IMR-90 (cell line): ENCODE data around the gene HIRA. TPM values are rescaled to one million over a fixed set of nuclear protein-coding genes. Genes with fewer than 3 reads are reported as not detected.

Experiments
- ATAC-seq: fragments of 200-7000 bp; cut with Tn5 transposase; 2 replicates; pipeline ENCODE4 v1.9.1; 2020; ENCODE audit warnings: low read depth, mild to moderate bottlenecking, moderate library complexity
- BruUV-seq: library from RNA; stranded (reverse); fragments of 400-500 nt; replicated peaks from 2 replicates; lab custom pipeline; 2021; lab: Mats Ljungman, UMichigan
- CTCF ChIA-PET: fragments of 300-600 bp; formaldehyde crosslinking; extraction: SDS; loops from one replicate; lab custom pipeline; 2021; ENCODE audit warnings: antibody characterized with exemption; lab: Yijun Ruan, JAX
- POLR2A ChIA-PET: fragments of 300-600 bp; sonication (Branson Sonifier 250); formaldehyde crosslinking; loops from one replicate; lab custom pipeline; 2022; ENCODE audit warnings: antibody characterized with exemption; ENCODE audit not compliant: unreplicated experiment; lab: Charles Lee
- DNase-seq: peaks from one replicate; pipeline ENCODE4 v3.0.0; 2013
- H2AFZ ChIP-seq: replicated peaks from 2 replicates; pipeline ENCODE3; 2013; ENCODE audit warnings: low read length, mild to moderate bottlenecking; ENCODE audit not compliant: poor library complexity
- H2AK5ac ChIP-seq: 2 replicates; pipeline ENCODE4 v1.6.1; 2013; ENCODE audit warnings: low read depth, low read length, inconsistent platforms
- H2AK9ac ChIP-seq: replicated peaks from 2 replicates; pipeline ENCODE3; 2013; ENCODE audit warnings: mild to moderate bottlenecking, low read depth, low read length, moderate library complexity; ENCODE audit not compliant: poor library complexity
- H2BK120ac ChIP-seq: 2 replicates; pipeline ENCODE4 v1.6.1; 2013; ENCODE audit warnings: low read depth, low read length, inconsistent platforms
- H2BK15ac ChIP-seq: 3 replicates; pipeline ENCODE4 v1.6.1; 2013; ENCODE audit warnings: low read depth, low read length, inconsistent platforms
- H2BK20ac ChIP-seq: 2 replicates; pipeline ENCODE4 v1.6.1; 2013; ENCODE audit warnings: low read depth, mild to moderate bottlenecking, inconsistent platforms, low read length, moderate library complexity
- H2BK5ac ChIP-seq: 2 replicates; pipeline ENCODE4 v1.6.1; 2013; ENCODE audit warnings: mild to moderate bottlenecking, low read depth, low read length, inconsistent platforms; ENCODE audit not compliant: poor library complexity, severe bottlenecking
- H3K14ac ChIP-seq: replicated peaks from 2 replicates; pipeline ENCODE4 v1.6.1; 2013; ENCODE audit warnings: low read depth, low read length, inconsistent platforms
- H3K18ac ChIP-seq: 2 replicates; pipeline ENCODE4 v1.6.1; 2013; ENCODE audit warnings: low read depth, low read length, control low read depth
- H3K23ac ChIP-seq: 2 replicates; pipeline ENCODE4 v1.6.1; 2013; ENCODE audit warnings: low read depth, low read length, inconsistent platforms
- H3K27ac ChIP-seq: 2 replicates; pipeline ENCODE4 v1.5.1; 2013; ENCODE audit warnings: mild to moderate bottlenecking, control low read depth, low read length; ENCODE audit not compliant: insufficient read depth
- H3K27me3 ChIP-seq: 2 replicates; pipeline ENCODE4 v1.6.1; 2013; ENCODE audit warnings: low read length; ENCODE audit not compliant: control insufficient read depth, insufficient read depth
- H3K36me3 ChIP-seq: 2 replicates; pipeline ENCODE4 v1.6.1; 2013; ENCODE audit warnings: low read length, mixed read lengths; ENCODE audit not compliant: control insufficient read depth, insufficient read depth
- H3K4ac ChIP-seq: 2 replicates; pipeline ENCODE4 v1.6.1; 2013; ENCODE audit warnings: low read depth, low read length, inconsistent platforms
- H3K4me1 ChIP-seq: 2 replicates; pipeline ENCODE4 v1.6.1; 2013; ENCODE audit warnings: low read length, mixed read lengths; ENCODE audit not compliant: control insufficient read depth, insufficient read depth
- H3K4me2 ChIP-seq: 2 replicates; pipeline ENCODE4 v1.6.1; 2013; ENCODE audit warnings: low read depth, mild to moderate bottlenecking, control low read depth, low read length, moderate library complexity
- H3K4me3 ChIP-seq: 2 replicates; pipeline ENCODE4 v1.5.1; 2013; ENCODE audit warnings: low read depth, mild to moderate bottlenecking, control low read depth, low read length, moderate library complexity; ENCODE audit not compliant: insufficient read depth
- H3K56ac ChIP-seq: 2 replicates; pipeline ENCODE4 v1.6.1; 2013; ENCODE audit warnings: low read length, inconsistent platforms; ENCODE audit not compliant: insufficient read depth; ENCODE audit errors: extremely low read depth
- H3K79me1 ChIP-seq, 2 experiments: 2 replicates each; pipeline ENCODE4 v1.6.1; 2013; ENCODE audit warnings: low read length in 2 of 2, inconsistent platforms in 1 of 2, low read depth in 1 of 2
- H3K9ac ChIP-seq: 2 replicates; pipeline ENCODE4 v1.6.1; 2013; ENCODE audit warnings: low read depth, low read length, control low read depth
- H3K9me1 ChIP-seq: 2 replicates; pipeline ENCODE4 v1.6.1; 2013; ENCODE audit warnings: low read length, inconsistent platforms; ENCODE audit not compliant: insufficient read depth
- H3K9me3 ChIP-seq: 2 replicates; pipeline ENCODE4 v1.6.1; 2013; ENCODE audit warnings: low read length; ENCODE audit not compliant: control insufficient read depth, insufficient read depth
- H4K20me1 ChIP-seq: 2 replicates; pipeline ENCODE4 v1.6.1; 2013; ENCODE audit warnings: low read length, inconsistent platforms; ENCODE audit not compliant: insufficient read depth
- H4K5ac ChIP-seq: 2 replicates; pipeline ENCODE4 v1.6.1; 2013; ENCODE audit warnings: mild to moderate bottlenecking, low read depth, low read length, control low read depth
- H4K8ac ChIP-seq, 2 experiments: 2 replicates each; pipeline ENCODE4 v1.6.1; 2013; ENCODE audit warnings: low read depth in 2 of 2, low read length in 2 of 2, control low read depth in 1 of 2, inconsistent platforms in 1 of 2
- H4K91ac ChIP-seq: 2 replicates; pipeline ENCODE4 v1.6.1; 2013; ENCODE audit warnings: low read depth, low read length, inconsistent platforms; ENCODE audit not compliant: insufficient read depth
- BHLHE40 ChIP-seq: fragments of 150-350 bp; IDR thresholded peaks from 2 replicates; pipeline ENCODE4 v1.6.1; 2016; ENCODE audit warnings: mild to moderate bottlenecking, low read depth, low read length
- CEBPB ChIP-seq: IDR thresholded peaks from 2 replicates; pipeline ENCODE4 v1.6.1; 2012; ENCODE audit warnings: low read depth, low read length, improper control_type of control experiment
- CHD1 ChIP-seq: IDR thresholded peaks from 2 replicates; pipeline ENCODE4 v1.6.1; 2012; ENCODE audit warnings: low read depth, low read length, improper control_type of control experiment
- MAFK ChIP-seq: IDR thresholded peaks from 2 replicates; pipeline ENCODE4 v1.6.1; 2012; ENCODE audit warnings: low read depth, low read length, improper control_type of control experiment
- RAD21 ChIP-seq: IDR thresholded peaks from 2 replicates; pipeline ENCODE4 v1.6.1; 2012; ENCODE audit warnings: low read length, improper control_type of control experiment
- RCOR1 ChIP-seq: IDR thresholded peaks from 2 replicates; pipeline ENCODE4 v1.6.1; 2012; ENCODE audit warnings: mild to moderate bottlenecking, low read length, improper control_type of control experiment; ENCODE audit not compliant: insufficient replicate concordance
- SMC3 ChIP-seq: fragments of 150-350 bp; IDR thresholded peaks from 2 replicates; pipeline ENCODE4 v1.6.1; 2016; ENCODE audit warnings: low read depth, mild to moderate bottlenecking, antibody characterized with exemption, low read length, moderate library complexity
- WGBS, 2 experiments: methylation state at CpG; one replicate each; pipeline versions ENCODE4 v1.1.5 to v1.1.7; 2013; ENCODE audit warnings: missing lambda C conversion rate in 2 of 2; ENCODE audit not compliant: insufficient read length in 1 of 2; ENCODE audit errors: extremely low coverage in 2 of 2; 5-methylcytosine and 5-hydroxymethylcytosine counted together
- dilution Hi-C: fragments of 300-500 bp; cut with HindIII; formaldehyde crosslinking; loops from one replicate; pipeline ENCODE4 v1.14.3; 2018; ENCODE audit warnings: low sequenced_read_pairs; ENCODE audit not compliant: unreplicated experiment
- in situ Hi-C: fragments of 300-500 bp; cut with MboI; formaldehyde crosslinking; loops from 3 replicates; pipeline ENCODE4 v1.14.3; 2019; ENCODE audit warnings: low sequenced_read_pairs, inconsistent platforms, mixed read lengths
- intact Hi-C: fragments of 100-400 bp; cut with micrococcal nuclease; formaldehyde crosslinking; loops from 2 replicates; pipeline ENCODE4 v1.10.0; 2022
- polyA plus RNA-seq, 3 experiments: library from polyadenylated mRNA; depleted of rRNA; stranded (reverse); fragments of >200 nt; gene quantifications; 2 replicates each; pipeline ENCODE4 v1.2.3, GENCODE V29; 2012; ENCODE audit warnings: low replicate concordance in 1 of 3
- total RNA-seq: library from RNA; depleted of rRNA; stranded (reverse); fragments of >200 nt; gene quantifications from 2 replicates; pipeline ENCODE4 v1.2.3, GENCODE V29; 2012
- TF ChIP-seq, protein P1 (sequence below): conservative IDR thresholded peaks from 2 replicates; pipeline ENCODE4 v1.5.1; 2012; ENCODE audit warnings: mild to moderate bottlenecking, low read depth, low read length, improper control_type of control experiment
- TF ChIP-seq, protein P2 (sequence below): fragments of 150-350 bp; IDR thresholded peaks from 2 replicates; pipeline ENCODE4 v1.6.1; 2017; ENCODE audit warnings: mild to moderate bottlenecking, antibody characterized with exemption, low read length, low read depth
- TF ChIP-seq, protein P3 (sequence below): fragments of 150-350 bp; IDR thresholded peaks from 2 replicates; pipeline ENCODE4 v1.6.1; 2016; ENCODE audit warnings: low read depth, mild to moderate bottlenecking, low read length, moderate library complexity, borderline replicate concordance

Gene HIRA
- total and polyA plus RNA-seq, 2 of the 4 experiments (the other 2 are of a cell fraction) = 14.5 to 24.2 TPM

DNA sequence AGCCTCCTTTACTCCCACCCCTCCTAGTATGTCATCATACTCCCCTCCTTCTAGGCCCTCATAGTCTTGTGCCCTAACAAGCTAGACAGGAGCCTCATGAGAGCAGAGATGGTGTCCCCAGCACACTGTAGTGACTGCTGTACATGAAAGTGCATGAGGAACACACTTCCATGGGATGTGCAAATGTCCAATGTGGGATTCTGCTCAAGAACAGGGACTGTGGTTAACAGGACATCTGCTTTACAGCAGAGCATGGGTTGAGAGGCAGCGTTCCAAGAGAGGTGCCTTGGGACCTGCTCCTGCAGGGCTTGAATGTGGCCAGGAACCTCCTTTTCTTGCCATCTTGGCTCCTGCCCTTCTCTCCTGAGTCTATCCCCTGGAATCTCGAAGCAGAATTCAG lies 45.3 kb downstream of the HIRA start:
- Histone ChIP-seq H3K9me1 (peaks cover 4% of the 10 kb centered on the region), H2AFZ (no peak overlapping the region), H3K9me3 (no peaks in the 10 kb centered on the region), H2BK15ac (no peak overlapping the region), H3K79me1 (no peaks in the 10 kb centered on the region), H4K5ac (no peak overlapping the region), H3K36me3 (peaks cover 64% of the 10 kb centered on the region), H3K14ac (no peak overlapping the region), H3K4ac (no peak overlapping the region), H3K4me2 (no peak overlapping the region), H2AK5ac (no peak overlapping the region), H3K18ac (no peak overlapping the region), H2AK9ac (no peak overlapping the region), H3K23ac (no peak overlapping the region), H3K4me1 (no peaks in the 10 kb centered on the region), H4K91ac (no peak overlapping the region), H2BK5ac (no peak overlapping the region), H3K4me3 (no peak overlapping the region), H2BK120ac (no peak overlapping the region), H3K56ac (no peak overlapping the region), H4K8ac (no peak overlapping the region), H2BK20ac (no peak overlapping the region), H3K27ac (no peak overlapping the region), H3K27me3 (no peaks in the 10 kb centered on the region), H4K20me1 (no peaks in the 10 kb centered on the region), H3K9ac (no peak overlapping the region)
- DNase-seq (no peak), ATAC-seq (no peak)
- no TSS peak for BruUV-seq
- WGBS, 2 experiments = 92% methylated on average over 2 of the region's 2 CpGs; no CpG with 5 or more reads in 1 of the 2 experiments
- intact Hi-C loops = no loop called here
- in situ Hi-C loops = loop anchor here (10.0 kb wide), 1 partner anchor 59 kb away; the partner anchor contains the start of gene C22orf39
- ChIA-PET CTCF (no interaction called here), POLR2A (no interaction called here)
- TF ChIP-seq MAFK (no peak), CHD1 (no peak), RAD21 (no peak), RCOR1 (no peak), CEBPB (no peak), SMC3 (no peak), BHLHE40 (no peak)
- TF ChIP-seq, protein P1, sequence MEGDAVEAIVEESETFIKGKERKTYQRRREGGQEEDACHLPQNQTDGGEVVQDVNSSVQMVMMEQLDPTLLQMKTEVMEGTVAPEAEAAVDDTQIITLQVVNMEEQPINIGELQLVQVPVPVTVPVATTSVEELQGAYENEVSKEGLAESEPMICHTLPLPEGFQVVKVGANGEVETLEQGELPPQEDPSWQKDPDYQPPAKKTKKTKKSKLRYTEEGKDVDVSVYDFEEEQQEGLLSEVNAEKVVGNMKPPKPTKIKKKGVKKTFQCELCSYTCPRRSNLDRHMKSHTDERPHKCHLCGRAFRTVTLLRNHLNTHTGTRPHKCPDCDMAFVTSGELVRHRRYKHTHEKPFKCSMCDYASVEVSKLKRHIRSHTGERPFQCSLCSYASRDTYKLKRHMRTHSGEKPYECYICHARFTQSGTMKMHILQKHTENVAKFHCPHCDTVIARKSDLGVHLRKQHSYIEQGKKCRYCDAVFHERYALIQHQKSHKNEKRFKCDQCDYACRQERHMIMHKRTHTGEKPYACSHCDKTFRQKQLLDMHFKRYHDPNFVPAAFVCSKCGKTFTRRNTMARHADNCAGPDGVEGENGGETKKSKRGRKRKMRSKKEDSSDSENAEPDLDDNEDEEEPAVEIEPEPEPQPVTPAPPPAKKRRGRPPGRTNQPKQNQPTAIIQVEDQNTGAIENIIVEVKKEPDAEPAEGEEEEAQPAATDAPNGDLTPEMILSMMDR = no peak
- TF ChIP-seq, protein P2, sequence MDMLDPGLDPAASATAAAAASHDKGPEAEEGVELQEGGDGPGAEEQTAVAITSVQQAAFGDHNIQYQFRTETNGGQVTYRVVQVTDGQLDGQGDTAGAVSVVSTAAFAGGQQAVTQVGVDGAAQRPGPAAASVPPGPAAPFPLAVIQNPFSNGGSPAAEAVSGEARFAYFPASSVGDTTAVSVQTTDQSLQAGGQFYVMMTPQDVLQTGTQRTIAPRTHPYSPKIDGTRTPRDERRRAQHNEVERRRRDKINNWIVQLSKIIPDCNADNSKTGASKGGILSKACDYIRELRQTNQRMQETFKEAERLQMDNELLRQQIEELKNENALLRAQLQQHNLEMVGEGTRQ = no peak
- TF ChIP-seq, protein P3, sequence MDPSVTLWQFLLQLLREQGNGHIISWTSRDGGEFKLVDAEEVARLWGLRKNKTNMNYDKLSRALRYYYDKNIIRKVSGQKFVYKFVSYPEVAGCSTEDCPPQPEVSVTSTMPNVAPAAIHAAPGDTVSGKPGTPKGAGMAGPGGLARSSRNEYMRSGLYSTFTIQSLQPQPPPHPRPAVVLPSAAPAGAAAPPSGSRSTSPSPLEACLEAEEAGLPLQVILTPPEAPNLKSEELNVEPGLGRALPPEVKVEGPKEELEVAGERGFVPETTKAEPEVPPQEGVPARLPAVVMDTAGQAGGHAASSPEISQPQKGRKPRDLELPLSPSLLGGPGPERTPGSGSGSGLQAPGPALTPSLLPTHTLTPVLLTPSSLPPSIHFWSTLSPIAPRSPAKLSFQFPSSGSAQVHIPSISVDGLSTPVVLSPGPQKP = no peak
- dilution Hi-C loops = no loop called here
